Superior temporal gyrus (tissue), 1 donor: ENCODE measurements around the gene LHX2.

Experiments
- DNase-seq: peaks from one replicate; pipeline ENCODE4 v3.0.0-alpha.2; 2016; ENCODE audit errors: extremely low spot score

Gene LHX2

DNA sequence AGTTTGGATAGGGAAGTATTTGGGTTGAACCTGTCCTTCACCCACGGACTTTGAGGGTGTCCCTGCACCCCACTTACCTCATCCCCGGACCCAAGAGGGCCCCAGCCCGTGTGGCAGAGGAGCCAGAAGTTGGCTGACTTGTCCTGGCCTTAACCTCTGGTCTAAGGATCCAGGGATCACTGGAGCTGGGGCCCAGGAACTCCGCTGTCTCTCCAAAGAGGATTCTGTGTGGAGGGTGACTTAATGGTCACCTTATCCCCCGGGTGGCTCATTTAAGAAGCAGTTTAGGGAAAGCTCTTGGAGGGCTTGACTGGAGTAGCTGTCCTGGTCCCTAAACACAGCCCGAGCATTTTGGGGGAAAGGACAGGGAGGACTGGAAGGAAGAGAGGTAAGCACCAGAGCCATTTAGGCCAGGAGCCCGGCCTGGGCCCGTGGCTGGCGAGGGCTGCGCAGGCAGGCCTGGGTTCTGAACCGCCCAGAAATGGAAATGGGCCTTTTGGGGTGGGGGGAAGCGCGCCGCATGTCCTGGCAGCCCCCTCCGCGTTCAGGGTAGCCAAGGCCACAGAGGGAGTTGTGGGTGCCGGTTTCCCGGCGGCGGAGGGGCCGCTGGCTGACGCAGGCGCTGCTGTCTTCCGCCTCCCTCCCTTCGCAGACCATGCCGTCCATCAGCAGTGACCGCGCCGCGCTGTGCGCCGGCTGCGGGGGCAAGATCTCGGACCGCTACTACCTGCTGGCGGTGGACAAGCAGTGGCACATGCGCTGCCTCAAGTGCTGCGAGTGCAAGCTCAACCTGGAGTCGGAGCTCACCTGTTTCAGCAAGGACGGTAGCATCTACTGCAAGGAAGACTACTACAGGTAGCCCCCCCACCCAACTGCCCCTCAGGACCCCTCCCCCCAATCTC, 2.0 kb downstream of the LHX2 start:
- no peak for DNase-seq

- DNase-seq: no peak
Observed at GRCh38 chr9:124014211-124014955, 2.8 kb downstream of the LHX2 start.

- DNase-seq: no peak
Observed at GRCh38 chr9:124014956-124015660, 3.5 kb downstream of the LHX2 start.

DNA sequence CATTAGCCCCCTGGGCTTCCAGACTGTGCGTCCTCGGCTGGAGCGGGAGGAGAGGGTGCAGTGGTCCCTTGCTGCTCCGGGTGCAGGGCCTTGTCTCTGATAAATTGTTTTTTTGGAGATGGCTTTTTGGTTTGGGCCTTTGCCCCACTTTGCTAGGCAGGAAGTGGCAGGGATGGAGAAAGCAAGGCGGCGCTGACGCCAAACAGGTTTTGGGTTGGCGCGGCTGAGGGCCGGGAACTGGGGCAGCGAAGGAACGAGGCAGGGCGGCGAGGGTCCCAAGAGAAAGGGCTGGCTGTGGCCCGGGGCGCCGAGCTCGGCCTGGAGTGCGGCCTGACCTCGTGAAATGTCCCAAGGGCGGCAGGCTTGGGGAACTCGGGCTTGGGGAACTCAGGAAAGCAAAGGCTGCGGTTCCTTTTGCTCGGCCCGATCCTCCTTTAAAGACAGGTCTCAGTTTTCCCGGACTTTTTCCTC, 4.1 kb downstream of the LHX2 start:
- DNase-seq: no peak

DNA sequence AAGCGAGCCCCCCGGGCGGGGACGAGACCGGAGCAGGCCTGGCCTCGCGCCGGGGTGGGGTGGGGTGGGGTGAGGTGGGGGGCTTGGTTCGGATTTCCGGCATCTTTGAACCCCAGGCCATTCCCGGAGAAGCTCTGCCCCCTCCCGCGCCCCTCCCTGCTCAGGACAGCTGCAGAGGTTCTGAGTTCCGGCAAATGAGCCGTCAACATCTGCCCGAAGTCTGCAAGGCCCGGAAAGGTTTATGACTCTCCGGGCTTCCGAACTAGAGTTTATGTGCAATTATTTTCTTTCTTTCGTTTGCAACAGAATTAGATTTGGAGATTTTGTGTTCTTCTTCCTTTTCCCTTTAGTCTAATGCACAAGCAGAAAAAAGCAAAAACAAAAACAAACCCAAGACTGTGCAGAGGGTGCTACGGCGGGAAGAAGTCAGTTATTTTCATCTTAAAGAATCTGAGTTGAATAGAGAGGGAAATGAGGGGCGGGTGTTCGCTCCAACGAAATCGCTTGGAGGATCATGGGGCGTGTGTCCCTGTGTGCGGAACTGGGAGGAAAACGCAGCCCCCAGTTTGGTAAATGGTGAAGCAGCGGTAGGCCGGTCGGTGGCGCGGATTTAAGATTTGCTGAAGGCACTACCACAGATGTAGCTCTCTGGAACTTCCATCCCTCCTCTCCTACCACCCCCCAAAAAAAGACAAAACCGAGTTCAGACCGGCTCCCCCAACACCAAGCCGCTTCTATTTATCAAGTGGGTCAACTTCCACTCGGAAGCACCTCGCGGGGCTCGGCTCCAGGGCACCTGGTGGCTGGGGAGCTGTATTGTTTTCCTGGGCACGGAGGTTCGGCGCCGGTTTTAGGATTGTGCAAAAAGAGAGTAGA, 4.8 kb downstream of the LHX2 start:
- no peak for DNase-seq

DNA sequence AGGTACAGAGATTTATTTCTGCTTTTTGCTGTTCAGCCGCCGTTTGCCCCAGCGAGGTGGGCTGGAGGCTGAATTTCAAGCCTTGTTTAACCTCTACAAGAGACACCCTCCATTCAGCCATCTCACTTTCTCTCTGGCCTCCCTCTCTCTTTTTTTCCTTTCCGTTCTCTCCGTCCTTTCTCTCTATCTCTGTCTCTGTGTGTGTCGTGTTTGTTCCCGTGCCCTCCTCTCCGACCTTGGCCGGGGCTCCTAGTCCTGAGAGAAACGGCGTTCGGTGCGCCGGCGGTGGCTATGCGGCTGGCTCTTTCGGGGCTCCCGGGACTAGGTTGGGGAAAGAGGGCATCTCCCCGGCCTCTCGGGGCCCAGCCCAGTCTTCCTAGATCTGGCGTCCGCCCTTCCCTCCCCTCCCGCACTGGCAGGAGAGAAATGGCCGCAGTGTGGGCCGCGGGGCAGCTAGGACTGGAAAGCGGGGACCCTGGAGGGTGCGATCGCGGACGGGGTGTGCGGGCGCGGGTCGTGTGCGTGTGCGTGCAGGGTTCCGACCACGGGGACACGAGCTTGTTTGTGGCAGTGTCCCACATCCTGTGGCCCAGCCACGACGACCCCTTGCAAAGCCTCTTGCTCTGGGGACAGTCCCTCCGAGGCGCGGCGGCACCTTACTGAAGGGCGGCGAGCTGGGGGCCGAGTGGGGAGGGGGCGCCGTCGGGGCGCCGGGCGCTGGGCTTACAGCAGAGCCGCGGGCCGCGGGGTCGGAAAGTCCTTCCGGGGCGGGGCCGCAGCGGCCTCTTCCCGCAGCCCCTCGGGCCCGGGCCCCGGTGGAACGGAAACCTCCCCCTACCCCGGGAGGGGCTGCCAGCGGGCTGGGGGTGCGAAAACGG, 5.7 kb downstream of the LHX2 start:
- DNase-seq: no peak

- DNase-seq: no peak
Observed at GRCh38 chr9:124017929-124018729, 6.6 kb downstream of the LHX2 start.

- DNase-seq: no peak
Observed at GRCh38 chr9:124018730-124019697, 7.4 kb downstream of the LHX2 start.

DNA sequence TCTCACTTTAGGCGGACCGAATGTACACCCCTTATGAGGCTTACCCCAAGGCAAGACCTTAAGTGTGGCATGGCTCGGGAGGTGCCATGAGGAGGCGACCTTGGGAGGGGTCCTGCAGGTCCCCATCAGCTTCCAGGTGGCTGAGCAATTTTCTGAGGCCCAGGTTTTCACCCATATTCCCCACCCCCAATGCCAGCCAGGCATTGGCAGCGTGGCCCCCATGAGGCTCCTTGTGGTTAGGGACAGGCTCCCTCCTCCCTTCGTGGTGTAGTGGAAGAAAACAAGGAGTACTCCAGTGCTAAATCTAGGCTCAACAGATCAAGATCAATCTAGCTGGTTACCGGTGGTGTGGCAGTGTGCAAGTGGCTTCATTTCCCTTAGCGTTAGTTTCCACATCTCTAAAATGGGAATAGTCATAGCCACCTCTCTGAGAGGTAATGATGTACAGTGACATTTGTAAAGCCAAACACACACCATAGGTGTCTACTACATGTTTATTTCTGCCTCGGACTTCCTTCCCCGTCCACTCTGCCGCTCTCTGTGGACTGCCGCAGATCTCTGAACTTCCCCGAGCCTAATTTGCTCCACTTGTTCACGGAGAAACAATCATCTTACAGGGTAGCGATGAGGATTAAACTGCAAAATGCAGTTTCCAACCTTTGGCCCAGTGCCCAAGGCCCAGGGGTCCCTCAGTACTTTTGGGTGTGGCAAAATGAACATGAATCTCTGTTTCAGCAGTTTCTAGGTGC, 8.4 kb downstream of the LHX2 start:
- no peak for DNase-seq

- DNase-seq: no peak
Observed at GRCh38 chr9:124020520-124021384, 9.2 kb downstream of the LHX2 start.

GRCh38 chr9:124021385-124021769, 9.8 kb downstream of the LHX2 start:
- DNase-seq: no peak

- no peak for DNase-seq
Observed at GRCh38 chr9:124022201-124023121, 10.9 kb downstream of the LHX2 start.

DNA sequence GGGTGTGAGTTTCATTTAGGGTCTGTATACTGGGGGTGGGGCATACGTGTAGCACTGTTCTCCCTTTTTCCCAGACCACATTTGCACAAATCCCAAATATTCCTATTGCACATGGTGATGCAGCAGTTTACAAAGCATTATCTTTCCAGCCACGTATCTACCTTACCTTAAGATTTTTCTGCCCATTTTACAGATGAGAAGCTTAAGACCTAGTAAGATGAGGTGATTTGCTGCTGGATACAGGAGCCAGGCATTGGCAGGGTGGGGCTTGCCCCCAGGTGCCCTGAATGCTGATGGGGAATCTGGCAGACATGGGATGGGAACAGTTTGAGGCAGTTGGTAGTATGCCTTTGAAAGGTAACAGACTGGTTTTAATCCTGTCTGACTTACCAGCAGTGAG, 12.5 kb downstream of the LHX2 start:
- DNase-seq: no peak

DNA sequence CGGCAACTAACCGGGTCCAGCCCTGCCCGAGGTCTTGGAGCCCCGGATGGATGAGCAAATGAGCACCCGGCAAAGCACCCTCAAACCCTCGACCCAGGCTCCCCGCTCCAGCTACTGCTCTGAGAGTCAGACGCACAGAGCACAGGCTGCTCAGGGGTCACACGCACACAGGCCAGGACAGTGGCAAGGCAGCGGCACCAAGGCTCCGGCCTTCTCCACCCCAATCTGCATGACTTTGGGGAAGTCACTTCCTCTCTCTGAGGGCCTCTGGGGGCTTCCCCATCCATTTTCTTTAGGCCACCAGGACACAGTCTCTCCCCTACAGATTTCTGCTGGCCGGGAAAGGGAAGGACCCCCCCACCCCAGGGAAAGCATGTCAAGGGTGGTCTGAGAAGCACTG, 18.0 kb downstream of the LHX2 start:
- DNase-seq: no peak

DNA sequence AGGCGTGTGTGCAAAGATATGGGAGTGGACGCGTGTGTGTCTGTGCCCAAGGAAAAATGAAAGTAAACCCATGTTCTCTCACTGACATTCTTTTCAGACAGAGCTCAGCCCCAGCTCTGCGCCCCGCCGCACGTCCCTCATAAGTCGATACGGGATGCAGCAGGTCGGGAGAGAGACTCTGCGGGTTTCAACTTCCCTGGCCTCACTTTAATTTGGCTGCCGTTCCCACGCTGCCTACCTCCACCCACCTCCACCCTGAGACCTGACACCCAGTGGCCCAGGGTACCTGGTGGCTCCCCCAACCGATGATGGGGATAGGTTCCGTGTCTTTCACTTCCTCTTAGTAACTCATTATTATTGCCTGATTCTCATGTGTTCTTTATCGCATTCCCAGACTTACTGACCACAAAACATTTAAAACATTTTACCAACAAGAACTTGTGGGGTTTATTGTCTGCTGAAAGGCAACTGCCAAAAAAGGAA, 19.4 kb downstream of the LHX2 start:
- no peak for DNase-seq
